Daoy (cell line): Measurements from ENCODE around the gene TBC1D14. TPM values are rescaled to one million over a fixed set of nuclear protein-coding genes. Genes with fewer than 3 reads are reported as not detected.

Experiments
- DNase-seq: peaks from one replicate; pipeline ENCODE4 v3.0.0-alpha.2; 2015; ENCODE audit warnings: low read depth
- total RNA-seq: library from RNA; depleted of rRNA; stranded (reverse); fragments of >200 nt; shearing (Covaris generic); gene quantifications from 2 replicates; pipeline ENCODE4 v1.2.3, GENCODE V29; 2014

Gene TBC1D14
- total RNA-seq, 1 experiment from 2014 or later, result 37.0 TPM

DNA sequence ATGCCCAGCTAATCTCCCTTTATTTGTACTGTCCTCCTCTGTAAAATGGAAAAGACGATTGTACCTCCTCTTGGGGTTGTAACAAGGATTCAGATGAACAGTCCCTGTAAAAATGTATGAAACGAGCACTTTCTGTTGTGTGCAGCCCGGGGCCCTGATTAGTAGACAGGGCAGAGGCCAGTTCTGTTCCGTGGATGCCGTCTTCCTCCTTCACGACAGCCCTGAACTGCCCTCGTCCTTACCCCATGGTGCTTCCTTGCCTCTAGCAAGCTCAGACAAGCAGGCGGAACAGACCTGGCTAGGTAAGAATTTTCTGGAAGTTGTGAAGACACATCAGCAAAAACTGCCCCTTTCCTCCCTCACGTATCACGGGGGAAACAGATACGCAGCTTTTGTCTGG is 111.2 kb downstream of the TBC1D14 start:
- no peak for DNase-seq

- no peak for DNase-seq
Observed at GRCh38 chr4:7021355-7021754, 111.7 kb downstream of the TBC1D14 start.

- DNase-seq, result peak; percentile 73
Observed at GRCh38 chr4:7021930-7022664, 112.5 kb downstream of the TBC1D14 start.

DNA sequence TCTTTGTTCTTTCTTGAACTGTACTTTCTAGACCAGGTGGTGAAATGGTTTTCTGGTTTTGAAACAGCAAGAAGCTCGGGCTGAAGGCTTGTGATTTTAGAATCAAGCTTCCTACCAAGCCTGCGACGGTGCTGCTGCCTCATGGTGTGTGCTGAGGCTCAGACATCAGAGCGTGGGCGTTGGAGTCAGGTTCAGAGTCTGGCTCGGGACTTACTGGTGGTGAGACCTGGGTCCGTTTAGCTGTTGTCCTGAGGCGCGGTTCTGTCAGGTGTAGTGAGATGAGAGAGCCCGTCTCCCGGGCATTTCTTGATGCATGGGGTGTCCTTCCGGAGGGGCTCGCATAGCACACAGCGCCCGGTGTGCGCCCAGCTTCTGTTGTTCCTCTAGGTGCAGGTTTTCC is 113.9 kb downstream of the TBC1D14 start:
- no peak for DNase-seq

GRCh38 chr4:7023901-7024300 is 114.3 kb downstream of the TBC1D14 start:
- no peak for DNase-seq

DNA sequence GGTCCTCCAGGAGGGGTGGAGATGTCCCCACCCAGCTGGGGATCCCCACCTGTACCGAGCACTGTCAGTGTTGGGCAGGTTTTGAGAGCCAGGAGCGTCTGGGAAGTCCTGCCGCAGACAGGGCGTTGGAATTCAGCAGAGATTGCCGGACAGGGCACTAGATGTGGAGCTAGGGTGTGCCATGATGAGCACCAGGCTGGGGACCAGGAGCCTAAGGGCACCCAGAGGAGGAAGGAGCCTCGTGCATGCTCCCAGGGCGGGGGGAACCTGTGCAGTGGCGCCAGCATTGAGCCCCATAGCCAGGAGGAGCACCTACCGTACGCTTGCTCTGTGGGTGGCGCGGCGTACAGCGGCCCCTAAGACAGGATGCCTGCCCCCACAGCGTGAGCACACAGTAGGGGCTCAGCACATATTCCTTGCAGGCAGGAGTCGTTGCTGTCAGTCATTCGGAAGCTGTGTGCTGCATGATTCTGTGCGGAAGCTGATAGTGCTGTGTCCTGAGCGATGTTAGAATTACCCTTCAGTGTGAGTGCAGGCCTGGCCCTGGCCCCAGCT is 114.8 kb downstream of the TBC1D14 start:
- DNase-seq, result no peak

DNA sequence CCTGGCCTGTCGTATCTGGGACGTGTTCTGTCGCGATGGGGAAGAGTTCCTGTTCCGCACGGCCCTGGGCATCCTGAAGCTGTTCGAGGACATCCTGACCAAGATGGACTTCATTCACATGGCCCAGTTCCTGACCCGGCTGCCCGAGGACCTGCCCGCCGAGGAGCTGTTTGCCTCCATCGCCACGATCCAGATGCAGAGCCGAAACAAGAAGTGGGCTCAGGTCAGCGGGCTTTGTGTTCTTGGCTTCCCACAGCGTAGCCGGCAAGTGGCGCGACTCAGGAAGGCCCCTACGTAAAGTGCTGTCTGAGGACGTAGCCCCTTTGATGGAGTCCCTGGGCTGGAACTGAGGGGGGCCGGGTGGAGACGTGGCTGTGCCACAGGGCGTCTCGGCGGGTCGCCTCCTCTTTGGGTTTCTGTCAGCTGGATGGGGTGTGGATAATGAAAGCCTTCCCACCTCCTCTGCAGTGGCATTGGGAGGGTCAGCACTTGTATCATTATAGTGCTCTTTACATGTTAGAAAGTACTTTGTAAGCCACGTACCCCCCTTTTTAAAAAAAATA is 115.5 kb downstream of the TBC1D14 start:
- DNase-seq, result no peak

- DNase-seq, result no peak
Observed at GRCh38 chr4:7026107-7026506, 116.5 kb downstream of the TBC1D14 start.

- no peak for DNase-seq
Observed at GRCh38 chr4:7027284-7027683, 117.7 kb downstream of the TBC1D14 start.

GRCh38 chr4:7027913-7028312 is 118.3 kb downstream of the TBC1D14 start:
- no peak for DNase-seq

- DNase-seq, result no peak
Observed at GRCh38 chr4:7029212-7029611, 119.6 kb downstream of the TBC1D14 start.

DNA sequence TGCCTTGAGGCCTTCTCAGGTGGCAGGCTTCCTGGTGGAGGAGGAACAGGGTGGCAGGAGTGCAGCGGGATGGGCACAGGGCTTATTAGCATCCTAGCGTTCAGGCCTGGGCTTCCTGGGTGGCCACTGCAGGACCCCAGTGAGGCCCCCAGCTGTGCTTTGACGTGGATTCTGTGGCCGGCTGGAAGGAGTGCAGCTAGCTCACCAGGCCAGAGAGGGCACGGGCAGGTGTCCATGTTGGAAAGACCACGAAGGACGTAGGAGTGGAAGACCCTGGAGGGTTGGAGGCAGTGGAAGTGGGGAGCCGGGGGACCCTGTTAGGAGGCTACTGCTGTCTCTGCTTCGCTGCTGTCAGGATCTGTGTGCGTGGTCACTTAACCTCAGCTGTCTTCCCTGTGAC is 120.3 kb downstream of the TBC1D14 start:
- no peak for DNase-seq

DNA sequence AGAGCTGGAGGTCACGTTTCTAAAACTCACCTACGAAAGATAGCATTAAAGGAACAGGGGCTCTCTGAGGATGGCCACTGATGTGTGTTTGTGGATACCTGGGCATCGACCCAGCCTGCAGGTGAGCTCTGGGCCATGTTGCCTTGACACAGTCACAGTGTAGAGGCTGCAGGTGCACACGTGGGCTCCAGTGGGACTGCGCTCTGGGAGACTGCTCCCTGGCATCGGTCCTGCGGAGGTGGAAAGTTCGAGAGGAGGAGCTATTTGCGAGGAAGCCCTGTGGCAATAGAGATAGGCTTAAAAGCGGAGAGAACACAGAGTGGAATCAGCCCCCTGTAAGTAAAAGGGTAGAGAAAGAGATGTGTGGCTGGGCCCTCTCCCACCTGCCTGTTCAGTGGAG is 121.2 kb downstream of the TBC1D14 start:
- DNase-seq, result no peak

DNA sequence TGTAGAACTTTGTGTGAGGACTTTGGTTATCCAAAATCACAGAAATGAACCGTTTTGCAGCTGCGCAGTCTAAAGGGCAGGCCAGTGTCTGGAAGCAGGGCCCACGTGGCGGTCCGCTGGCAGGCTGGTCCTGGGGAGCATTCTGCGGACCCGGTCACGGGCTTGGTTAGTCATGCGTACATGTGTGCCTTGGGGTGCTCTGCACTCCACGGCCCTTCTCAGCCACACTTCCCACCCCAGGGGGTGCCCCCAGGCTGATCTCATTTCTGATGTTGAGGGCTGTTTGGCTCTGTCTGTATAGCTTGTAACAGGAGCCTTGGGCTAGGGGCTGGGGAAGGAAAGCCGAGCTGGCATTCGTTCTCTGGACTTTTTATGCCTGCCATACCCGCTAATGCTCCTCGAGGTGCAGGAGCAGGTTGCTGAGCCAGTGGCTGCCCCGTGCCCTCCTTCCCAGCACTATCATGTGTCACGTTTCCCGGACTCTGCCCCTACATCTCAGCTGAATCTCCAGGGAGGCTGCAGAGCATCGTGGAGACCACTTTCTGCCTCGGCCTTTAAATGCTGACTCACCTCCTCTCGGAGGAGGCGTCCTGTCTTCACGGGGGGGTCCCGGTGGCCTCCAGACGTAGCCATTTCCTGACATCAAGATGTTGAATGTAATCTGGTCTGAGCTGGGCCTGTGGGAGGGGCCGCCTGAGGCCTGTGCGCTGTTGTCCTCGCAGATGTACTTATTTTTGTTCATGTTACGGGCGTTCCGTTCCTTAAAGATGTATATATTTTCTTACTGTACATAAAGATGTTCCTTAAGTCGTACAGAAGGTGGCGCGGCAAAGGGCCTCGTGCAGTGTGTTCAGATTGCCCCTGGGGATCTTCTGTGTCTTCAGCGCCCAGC is 122.2 kb downstream of the TBC1D14 start:
- no peak for DNase-seq

- DNase-seq, result no peak
Observed at GRCh38 chr4:7032596-7032995, 123.0 kb downstream of the TBC1D14 start.

- peak; percentile 29 for DNase-seq
Observed at GRCh38 chr4:7034262-7035081, 124.8 kb downstream of the TBC1D14 start.

DNA sequence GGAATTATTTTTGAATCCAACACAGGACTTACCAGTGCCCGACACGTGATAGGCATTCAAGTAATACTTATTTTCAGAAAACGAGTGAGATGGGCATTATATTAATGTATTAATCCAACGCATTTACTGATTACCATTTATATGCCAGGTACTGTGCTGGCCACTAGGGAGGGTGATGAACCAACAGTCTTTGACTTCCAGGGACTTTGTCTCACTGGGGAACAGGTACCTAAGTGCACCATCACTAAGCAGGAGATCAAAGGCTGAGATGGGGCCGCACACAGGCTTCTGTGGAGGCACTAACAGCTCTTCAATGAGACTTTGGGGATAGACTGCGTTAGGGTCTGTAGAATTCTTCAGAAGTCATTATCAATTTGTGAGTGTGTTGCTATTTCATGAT is 127.8 kb downstream of the TBC1D14 start:
- no peak for DNase-seq

GRCh38 chr4:7040765-7041164 is 131.1 kb downstream of the TBC1D14 start:
- no peak for DNase-seq

- no peak for DNase-seq
Observed at GRCh38 chr4:7041246-7041645, 131.6 kb downstream of the TBC1D14 start.

GRCh38 chr4:7041801-7042502 is 132.3 kb downstream of the TBC1D14 start:
- DNase-seq, result no peak
